Activated CD4-positive, alpha-beta T cell treated with anti-CD3 and anti-CD28 coated beads, Interleukin-2, amount 50 U/mL, for 24 hours (primary cell): ENCODE results near the gene ZBTB21.
"Not testable (repeated sequence)": the region's sequence is repeated elsewhere in the genome, so short reads cannot be mapped to it uniquely, and the experiment has no call there.

Experiments
- DNase-seq, 2 donors: peaks; one replicate each; pipeline ENCODE4 v3.0.0-alpha.2; 2020; ENCODE audit warnings: low read depth in 1 of 2, low spot score in 1 of 2

The ZBTB21 gene

DNA sequence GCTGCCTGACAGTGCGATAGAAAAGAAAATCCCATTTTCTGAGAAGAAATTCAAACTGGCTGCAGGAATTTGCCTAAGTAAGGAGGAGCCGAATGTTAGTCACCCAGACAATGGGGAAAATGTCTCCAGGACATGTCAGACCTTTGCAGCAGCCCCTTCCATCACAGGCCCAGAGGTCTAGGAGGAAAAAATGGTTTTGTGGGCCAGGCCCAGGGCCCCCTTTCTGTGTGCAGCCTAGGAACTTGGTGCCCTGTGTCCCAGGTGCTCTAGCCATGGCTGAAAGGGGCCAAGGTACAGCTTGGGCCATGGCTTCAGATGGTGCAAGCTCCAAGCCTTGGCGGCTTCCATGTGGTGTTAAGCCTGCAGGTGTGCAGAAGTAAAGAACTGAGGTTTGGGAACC lies 14.6 kb downstream of the ZBTB21 start:
- no peak for DNase-seq

DNA sequence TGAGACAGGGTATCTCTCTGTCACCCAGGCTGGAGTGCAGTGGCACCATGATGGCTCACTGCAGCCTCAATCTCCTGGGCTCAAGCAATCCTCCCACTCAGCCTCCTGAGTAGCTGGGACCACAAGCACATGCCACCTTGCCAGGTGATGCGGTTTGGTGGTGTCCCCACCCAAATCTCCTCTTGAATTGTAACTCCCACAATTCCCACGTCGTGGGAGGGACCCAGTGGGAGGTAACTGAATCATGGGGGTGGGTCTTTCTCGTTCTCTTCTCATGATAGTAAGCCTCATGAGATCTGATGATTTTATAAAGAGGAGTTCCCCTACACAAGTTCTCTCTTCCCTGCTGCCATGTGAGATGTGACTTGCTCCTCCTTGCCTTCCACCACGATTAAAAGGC lies 15.5 kb downstream of the ZBTB21 start:
- not testable (repeated sequence) for DNase-seq

GRCh38 chr21:41993744-41994143 lies 16.4 kb downstream of the ZBTB21 start:
- no peak for DNase-seq

DNA sequence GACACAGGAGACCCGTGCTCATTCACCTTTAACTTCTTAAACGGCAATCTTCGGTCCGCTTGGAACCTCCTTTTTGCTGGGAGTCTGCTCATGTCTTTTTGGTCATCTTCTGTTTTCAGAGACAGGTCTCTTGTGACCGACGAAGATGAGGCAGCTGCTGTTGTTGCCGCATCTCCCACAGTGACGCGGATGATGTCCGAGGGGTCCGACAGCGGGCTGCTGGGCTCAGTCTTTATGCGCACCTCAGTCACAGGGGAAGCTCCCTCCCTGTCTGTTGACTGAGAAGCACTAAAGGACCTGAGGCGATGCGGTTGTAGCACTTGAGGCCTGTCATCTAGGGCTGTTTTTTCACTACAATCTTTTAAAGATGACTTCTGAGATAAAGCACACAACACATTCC lies 17.6 kb downstream of the ZBTB21 start:
- no peak for DNase-seq

DNA sequence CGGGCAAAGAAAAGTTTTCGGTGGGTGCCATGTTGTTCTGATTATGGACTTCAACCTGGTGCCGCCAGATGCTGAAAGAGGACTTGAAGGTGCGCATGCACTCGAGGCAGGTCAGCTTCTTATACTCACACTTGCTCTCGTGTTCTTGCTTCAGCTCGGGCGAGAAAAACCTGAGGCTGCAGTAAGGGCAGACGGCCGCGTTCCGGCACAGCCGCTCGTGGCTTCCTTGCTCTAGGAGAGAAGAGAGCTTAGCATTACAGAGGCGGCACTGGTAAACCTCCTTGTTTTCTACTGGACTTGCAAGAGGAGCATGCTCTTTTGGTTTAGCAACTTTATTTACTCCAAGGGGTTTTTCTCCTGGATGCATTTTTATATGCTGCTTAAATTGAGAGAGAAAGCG lies 18.5 kb downstream of the ZBTB21 start:
- no peak for DNase-seq

- no peak for DNase-seq
Observed at GRCh38 chr21:41989698-41990097, 20.5 kb downstream of the ZBTB21 start.

GRCh38 chr21:41987310-41987709 lies 22.9 kb downstream of the ZBTB21 start:
- DNase-seq: no peak

GRCh38 chr21:41985662-41986416 lies 24.3 kb downstream of the ZBTB21 start:
- no peak for DNase-seq

DNA sequence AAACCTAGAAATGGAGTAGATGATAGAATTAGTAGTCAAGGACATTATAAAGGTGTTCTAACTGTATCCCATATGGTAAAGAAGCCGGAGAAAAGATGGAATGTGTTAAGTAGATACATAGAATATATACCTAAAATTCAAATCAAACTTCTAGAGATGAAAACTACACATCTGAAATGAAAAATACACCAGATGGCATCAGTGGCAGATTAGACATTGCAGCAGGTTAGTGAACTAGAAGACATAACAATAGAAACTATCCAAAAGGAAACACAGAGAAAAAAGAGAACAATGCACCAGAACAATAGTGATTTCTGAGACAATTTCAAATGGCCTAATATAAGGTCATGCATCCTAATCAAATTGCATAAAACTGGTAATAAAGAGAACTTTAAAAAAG lies 26.9 kb downstream of the ZBTB21 start:
- DNase-seq: no peak

DNA sequence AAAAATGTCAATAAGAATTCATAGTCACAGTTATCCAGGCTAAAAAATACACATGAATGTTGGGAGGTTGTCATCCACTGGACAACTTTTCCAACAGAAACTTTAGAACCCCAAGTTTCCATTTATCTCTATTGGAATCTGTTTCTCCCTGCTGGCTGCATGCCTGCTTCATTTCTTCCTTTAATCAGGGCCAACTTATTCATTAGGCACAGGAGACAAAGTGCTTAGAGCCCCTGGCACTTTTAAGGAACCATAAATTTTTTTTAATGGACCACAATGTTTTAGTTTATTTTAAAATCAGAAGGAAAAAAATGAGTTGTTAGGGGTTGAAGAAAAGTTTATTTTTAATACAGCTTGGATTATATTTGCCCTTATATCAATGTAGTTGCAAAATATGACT lies 29.6 kb downstream of the ZBTB21 start:
- no peak for DNase-seq

GRCh38 chr21:41979751-41980369 lies 30.3 kb downstream of the ZBTB21 start:
- no peak for DNase-seq

DNA sequence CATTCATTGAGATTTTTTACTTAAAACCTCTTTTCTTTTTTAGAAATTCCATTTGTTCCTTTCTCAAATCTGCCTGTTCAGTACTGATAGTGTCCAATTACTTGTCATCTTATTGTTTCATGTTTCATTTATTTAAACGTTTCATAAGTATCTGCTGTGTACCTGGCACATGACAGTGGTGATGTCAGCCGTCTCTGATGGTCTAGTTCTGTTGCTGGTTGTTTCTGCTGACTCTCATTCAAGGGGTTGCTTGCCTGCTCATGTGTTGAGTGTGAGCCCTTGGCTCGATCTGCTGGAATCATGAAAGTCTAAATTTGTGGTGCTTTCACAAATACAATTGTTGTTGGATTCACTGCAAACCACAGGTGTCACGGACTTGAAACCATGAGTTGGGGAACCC lies 30.8 kb downstream of the ZBTB21 start:
- DNase-seq: no peak

- no peak for DNase-seq
Observed at GRCh38 chr21:41977034-41977950, 32.9 kb downstream of the ZBTB21 start.

- no peak for DNase-seq
Observed at GRCh38 chr21:41976611-41977010, 33.5 kb downstream of the ZBTB21 start.

- no peak for DNase-seq
Observed at GRCh38 chr21:41975391-41976272, 34.5 kb downstream of the ZBTB21 start.

- no peak for DNase-seq
Observed at GRCh38 chr21:41974752-41975053, 35.5 kb downstream of the ZBTB21 start.

DNA sequence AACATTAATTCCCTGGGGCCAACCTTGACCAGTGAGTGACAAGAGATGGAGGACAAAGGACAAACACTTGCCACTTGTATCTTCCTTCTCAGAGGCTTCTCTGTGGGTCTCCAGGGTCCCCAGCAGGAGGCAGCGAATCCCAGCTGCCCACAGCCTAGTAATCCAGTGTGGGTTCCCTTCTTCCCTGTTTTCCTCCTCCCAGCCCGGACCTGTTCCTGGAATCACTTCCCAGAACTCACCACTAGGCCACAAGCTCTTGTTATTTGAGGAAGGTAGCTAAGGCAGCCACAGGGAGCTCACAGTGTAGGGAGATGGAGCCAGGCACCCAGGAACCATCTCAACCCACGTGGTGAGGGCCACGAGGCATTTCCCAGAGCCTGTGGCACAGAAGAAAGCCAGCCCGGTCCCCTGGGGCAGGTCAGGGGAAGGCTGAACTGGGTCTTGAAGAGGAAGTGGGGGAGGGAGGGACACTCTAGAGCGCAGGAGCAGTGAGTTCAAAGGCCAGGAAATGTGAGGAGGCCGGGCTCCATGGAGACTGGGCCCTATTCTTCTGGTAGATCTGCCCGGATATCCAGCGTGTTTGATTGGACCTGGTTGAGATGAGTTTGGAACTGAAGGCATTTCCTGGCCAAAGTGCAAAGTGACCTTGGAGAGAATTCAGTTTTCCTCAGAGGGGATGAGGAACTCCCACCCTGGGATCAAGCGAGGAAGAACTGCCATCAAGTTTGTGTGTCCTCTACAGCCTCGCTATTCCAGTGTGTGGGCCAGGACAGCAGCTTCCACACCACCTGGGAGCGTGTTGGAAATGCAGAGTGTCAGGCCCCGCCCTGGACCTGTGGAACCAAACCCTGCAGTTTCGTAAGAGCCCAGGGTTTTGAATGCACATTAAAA lies 36.1 kb downstream of the ZBTB21 start:
- no peak for DNase-seq

GRCh38 chr21:41973427-41973831 lies 36.7 kb downstream of the ZBTB21 start:
- no peak for DNase-seq

GRCh38 chr21:41972511-41973205 lies 37.5 kb downstream of the ZBTB21 start:
- DNase-seq: no peak

GRCh38 chr21:41971891-41972290 lies 38.3 kb downstream of the ZBTB21 start:
- DNase-seq: no peak
